ENCODE measurements around the gene TMEM79.
"Not testable (repeated sequence)": the region's sequence is repeated elsewhere in the genome, so short reads cannot be mapped to it uniquely, and the experiment has no call there.

The TMEM79 gene

DNA sequence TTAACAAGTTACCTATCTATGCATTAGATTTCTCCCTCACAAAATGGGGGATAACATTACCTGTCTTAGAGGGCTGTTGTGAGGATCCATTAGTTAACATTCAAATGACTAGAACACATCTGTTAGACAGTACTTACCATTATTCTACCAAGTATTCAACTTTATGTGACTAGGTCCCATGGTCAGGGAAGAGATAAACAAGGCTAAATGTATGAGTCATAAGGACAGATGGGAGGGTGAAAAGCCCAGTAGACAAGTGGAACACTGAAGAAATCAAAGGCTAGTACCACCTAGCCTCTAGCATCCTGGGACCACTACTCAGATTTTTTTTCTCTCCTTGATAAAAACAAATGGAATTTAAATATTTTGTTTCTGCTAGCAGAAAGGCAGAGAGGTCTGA, 24.0 kb downstream of the TMEM79 start:
- DNase-seq (ENCODE audit: low spot score), result no peak

DNA sequence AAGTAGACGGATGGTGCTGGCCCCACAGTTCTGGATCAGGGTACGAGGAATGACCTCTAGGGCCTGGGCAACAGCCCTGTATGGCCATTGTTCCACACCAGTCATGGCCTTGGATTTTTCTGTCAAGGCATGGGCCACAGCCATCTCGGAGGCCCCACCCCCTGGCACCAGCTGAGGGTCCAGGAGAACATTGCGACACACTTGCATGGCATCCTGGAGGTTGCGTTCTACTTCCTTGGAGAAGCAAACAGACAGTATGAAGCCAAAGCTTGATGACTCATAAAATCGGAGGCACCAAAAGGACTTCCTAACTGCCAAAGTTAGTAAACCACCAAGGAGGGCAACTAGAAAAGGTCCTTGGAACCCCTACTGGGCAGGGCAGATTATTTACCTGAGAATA, 26.8 kb downstream of the TMEM79 start:
- DNase-seq (ENCODE audit: low spot score), result no peak

DNA sequence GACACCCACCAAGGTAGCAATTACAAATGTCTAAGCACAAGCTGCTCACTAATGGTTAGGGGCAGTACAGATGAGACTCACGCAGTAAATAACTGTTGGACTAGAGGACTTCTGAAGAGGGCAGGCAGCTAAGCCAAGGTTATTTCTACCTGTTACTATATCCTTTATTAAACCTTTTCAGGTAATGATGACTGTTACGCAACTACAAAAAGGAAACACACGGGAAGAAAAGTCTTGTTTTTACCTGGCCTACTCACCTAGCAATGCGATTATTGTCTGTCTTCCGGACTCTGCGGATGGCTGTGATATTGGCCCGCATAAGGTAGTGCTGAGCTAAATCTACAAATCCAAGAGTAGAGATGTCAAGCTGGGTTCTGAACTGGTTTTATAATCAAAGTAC, 32.8 kb downstream of the TMEM79 start:
- no peak for DNase-seq (ENCODE audit: low spot score)

DNA sequence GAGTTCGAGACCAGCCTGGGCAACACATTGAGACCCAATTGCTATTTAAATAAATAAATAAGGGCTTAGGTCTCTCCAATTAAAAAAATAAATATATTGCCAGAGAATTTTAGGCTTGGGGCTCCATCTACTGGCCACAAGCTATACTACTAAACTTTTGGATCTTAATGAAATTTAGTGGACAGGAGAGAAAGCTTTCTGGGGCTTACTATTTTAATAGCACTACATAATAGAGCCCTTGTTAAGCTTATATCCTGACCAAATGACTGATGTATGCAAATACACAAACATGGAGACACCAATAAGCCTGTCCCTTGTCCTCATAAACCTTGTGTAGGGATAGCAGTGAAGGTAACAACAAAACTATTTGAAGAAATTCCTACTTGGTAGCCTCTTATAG, 35.5 kb downstream of the TMEM79 start:
- DNase-seq (ENCODE audit: low spot score), result no peak

DNA sequence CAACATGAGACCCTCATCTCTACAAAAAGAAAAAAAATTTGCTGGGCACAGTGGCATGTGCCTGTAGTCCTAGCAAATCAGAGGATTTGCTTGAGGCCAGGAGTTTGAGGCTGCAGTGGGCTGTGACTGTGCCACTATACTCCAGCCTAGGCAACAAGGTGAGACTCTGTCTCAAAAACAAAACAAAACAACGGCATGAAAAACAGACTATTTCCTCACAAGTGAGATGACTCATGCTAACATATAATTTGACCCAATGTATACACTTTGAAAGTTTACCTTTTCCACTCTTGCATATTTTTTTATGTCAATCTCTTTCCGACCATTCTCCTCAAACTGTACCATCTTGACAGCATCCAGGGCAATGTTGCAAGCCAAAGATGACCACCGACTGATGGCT, 36.4 kb downstream of the TMEM79 start:
- DNase-seq (ENCODE audit: low spot score), result no peak

DNA sequence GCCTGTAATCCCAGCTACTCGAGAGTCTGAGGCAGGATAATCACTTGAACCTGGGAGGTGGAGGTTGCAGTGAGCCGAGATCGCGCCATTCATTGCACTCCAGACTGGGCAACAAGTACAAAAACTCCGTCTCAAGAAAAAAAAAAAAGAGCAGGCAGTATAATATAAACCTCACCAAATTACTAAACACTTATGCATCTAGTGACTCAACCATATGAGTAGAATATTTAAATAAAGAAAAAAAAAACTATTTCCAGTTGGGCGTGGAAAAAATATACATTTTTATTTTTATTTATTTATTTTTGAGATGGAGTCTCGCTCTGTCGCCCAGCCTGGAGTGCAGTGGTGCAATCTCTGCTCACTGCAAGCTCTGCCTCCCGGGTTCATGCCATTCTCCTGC, 39.1 kb downstream of the TMEM79 start:
- not testable (repeated sequence) for DNase-seq (ENCODE audit: low spot score)

DNA sequence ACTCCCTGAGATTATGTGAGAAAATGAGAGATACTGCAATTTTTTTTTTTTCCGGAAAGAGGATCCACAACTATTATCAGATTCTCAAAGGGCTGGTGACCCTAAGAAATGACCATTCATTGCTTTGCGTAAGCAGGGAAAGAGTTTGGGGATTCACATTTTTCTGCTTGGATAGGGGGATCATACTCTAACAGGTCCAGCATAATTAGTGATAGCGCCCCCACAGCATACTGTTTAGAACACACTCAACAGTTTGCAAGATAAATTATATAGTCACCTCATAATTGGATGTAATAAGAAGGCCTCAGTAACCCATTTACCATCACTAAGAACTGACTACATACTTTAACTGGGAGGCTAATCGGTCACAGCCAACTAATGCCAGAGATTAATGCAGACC, 52.1 kb downstream of the TMEM79 start:
- DNase-seq (ENCODE audit: low spot score), result no peak

DNA sequence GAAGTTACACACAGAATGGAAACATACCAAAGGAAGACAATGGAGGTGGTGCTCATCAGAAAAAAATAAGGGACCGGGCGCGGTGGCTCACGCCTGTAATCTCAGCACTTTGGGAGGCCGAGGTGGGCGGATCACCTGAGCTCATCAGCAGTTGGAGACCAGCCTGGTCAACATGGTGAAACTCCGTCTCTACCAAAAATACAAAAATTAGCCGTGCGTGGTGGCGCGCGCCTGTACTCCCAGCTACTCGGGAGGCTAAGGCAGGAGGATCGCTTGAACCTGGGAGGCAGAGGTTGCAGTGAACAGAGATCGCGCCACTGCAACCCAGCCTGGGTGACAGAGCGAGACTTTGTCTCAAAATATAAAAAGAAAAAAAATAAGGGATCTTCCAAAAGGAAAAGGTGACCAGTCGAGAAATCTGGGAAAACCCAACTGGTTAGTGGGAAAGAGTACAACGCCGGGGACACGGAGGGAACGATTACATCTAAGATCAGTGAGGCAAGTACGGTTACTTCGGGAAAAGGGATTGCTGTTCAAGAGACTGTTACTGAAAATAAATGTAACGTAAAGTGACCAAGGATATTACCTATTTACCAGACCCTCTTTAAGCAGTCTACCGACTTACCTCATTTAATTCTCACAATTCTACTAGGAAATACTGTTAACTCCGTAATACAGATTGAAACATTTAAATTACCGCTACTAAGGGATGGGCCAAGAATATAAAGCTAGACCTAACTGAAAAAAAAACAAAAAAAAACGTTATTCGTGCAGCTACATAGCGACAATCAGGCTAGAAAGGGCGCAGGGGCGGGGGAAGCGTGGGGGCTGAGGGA, 53.1 kb downstream of the TMEM79 start:
- no peak for DNase-seq (ENCODE audit: low spot score)

DNA sequence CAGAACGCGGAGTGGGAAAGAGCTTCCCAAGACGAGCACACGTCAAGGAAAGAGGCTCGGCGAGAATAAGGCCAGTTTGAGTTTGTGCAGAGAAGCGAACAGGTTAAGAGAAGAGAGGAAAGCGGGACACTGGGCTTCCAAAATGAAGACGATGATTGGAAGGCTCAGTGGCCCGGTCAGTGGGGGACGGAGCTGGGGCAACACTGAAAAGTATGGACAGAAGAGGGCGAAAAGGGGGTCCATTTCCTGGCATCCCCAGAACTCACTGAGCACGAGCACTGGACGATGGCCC, 53.7 kb downstream of the TMEM79 start:
- DNase-seq (ENCODE audit: low spot score), result no peak

DNA sequence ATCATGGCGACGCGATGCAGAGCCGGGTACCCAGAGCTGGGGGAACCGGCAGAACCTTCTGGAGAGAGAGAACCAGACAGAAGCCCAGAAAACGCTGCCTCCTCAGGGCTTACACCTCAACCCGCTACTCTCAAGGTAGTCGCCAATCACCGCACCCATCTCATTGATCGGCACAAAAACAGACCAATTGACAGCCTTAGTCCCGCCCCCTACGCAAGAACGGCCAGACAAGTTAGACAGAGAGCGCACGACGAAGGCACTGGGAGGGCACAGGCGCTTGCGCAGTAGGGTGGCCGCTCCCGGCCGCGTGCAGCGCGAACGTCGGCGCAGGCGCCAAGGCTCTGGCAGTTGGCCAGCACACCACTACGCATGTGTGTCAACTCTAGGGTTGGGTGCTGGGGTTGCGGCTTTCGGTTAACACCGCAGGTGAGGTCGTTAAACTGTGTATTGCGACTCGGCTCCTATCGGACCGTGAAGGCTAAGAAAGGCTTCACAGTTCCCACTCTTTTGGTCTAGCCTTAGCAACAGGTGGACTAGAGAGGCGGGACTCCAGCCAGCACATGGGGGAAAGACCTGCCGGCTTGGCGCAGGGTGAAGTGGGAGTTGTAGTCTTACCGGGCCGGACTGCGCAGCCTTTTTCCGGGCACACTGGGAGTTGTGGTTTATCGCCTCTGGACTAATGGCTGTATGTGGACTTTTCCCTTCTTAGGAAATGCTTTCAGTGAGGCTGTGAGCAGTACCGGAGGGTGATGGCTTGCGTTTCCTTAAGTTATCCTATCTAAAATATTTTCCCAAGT, 54.3 kb downstream of the TMEM79 start, which contains the start of the genes CCT3 and TSACC:
Gene CCT3 (minus strand): TSS at position 113 of the 797 bp plus-strand sequence. CDS start 108 bp downstream, at position 5.
Gene TSACC (plus strand): TSS at position 347 of the 797 bp plus-strand sequence. CDS start 1,232 bp downstream, outside the sequence.
- peak; percentile 99 for DNase-seq (ENCODE audit: low spot score)

Measured in CD4-positive, alpha-beta T cell treated with Interleukin-6 at 100 ng/mL for 8 hours (primary cell).